ENCODE data around the gene SP5.
A peak's percentile ranks its signal among the peaks of the same experiment; 100 is the strongest.
"Not testable (repeated sequence)": the region's sequence is repeated elsewhere in the genome, so short reads cannot be mapped to it uniquely, and the experiment has no call there.

The SP5 gene

GRCh38 chr2:170711774-170712652 is 3.1 kb upstream of the SP5 start:
- DNase-seq: peak; percentile 25

GRCh38 chr2:170712653-170713542 is 2.2 kb upstream of the SP5 start:
- no peak for DNase-seq

- DNase-seq: peak; percentile 20
Measured at GRCh38 chr2:170713543-170714380, 1.4 kb upstream of the SP5 start.

- peak; percentile 25 for DNase-seq
Measured at GRCh38 chr2:170714381-170715061, 616 bp upstream of the SP5 start.

GRCh38 chr2:170715932-170716777 is 1.0 kb downstream of the SP5 start:
- no peak for DNase-seq

- no peak for DNase-seq
Measured at GRCh38 chr2:170716851-170717598, 1.9 kb downstream of the SP5 start.

- no peak for DNase-seq
Measured at GRCh38 chr2:170717599-170717963, 2.4 kb downstream of the SP5 start.

- DNase-seq: no peak
Measured at GRCh38 chr2:170717991-170718589, 3.0 kb downstream of the SP5 start.

- DNase-seq: no peak
Measured at GRCh38 chr2:170719810-170720209, 4.7 kb downstream of the SP5 start.

GRCh38 chr2:170721678-170722077 is 6.5 kb downstream of the SP5 start:
- DNase-seq: no peak

GRCh38 chr2:170722301-170722700 is 7.2 kb downstream of the SP5 start:
- no peak for DNase-seq

- no peak for DNase-seq
Measured at GRCh38 chr2:170723446-170723958, 8.4 kb downstream of the SP5 start.

GRCh38 chr2:170733798-170734600 is 18.9 kb downstream of the SP5 start:
- DNase-seq: no peak

- not testable (repeated sequence) for DNase-seq
Measured at GRCh38 chr2:170734601-170735000, 19.5 kb downstream of the SP5 start.

GRCh38 chr2:170736628-170737027 is 21.5 kb downstream of the SP5 start:
- DNase-seq: no peak

- no peak for DNase-seq
Measured at GRCh38 chr2:170737406-170737805, 22.3 kb downstream of the SP5 start.

- DNase-seq: no peak
Measured at GRCh38 chr2:170737821-170738220, 22.7 kb downstream of the SP5 start.

- no peak for DNase-seq
Measured at GRCh38 chr2:170739048-170739447, 23.9 kb downstream of the SP5 start.

GRCh38 chr2:170739507-170740046 is 24.4 kb downstream of the SP5 start:
- DNase-seq: no peak
